GM12878 (cell line): ENCODE measurements around the gene SALL1. TPM values are rescaled to one million over a fixed set of nuclear protein-coding genes. Genes with fewer than 3 reads are reported as not detected.

Experiments used
- ATAC-seq: fragments of 200-7000 bp; cut with Tn5 transposase; 3 replicates; pipeline ENCODE4 v1.9.1; 2020; ENCODE audit warnings: mild to moderate bottlenecking, moderate library complexity
- Bru-seq: library from RNA; stranded (reverse); fragments of 400-500 nt; gene quantifications from one replicate; lab custom pipeline; 2021; lab: Mats Ljungman, UMichigan
- BruChase-seq, 2 experiments: library from RNA; stranded (reverse); fragments of 400-500 nt; gene quantifications; one replicate each; lab custom pipeline; 2021; lab: Mats Ljungman, UMichigan
- BruUV-seq: library from RNA; stranded (reverse); fragments of 400-500 nt; replicated peaks from 2 replicates; lab custom pipeline; 2021; lab: Mats Ljungman, UMichigan
- CTCF ChIA-PET: fragments of 300-600 bp; sonication (Branson Sonifier 250); formaldehyde crosslinking; extraction: SDS; loops from one replicate; lab custom pipeline; 2021; ENCODE audit warnings: inconsistent platforms; lab: Yijun Ruan, JAX
- POLR2A ChIA-PET: fragments of 350-600 bp; formaldehyde crosslinking; extraction: SDS; loops from one replicate; lab custom pipeline; 2021; ENCODE audit warnings: inconsistent platforms; lab: Charles Lee
- RAD21 ChIA-PET: fragments of 300-600 bp; sonication (Branson Sonifier 250); formaldehyde crosslinking; loops from one replicate; lab custom pipeline; 2023; ENCODE audit warnings: antibody characterized with exemption; ENCODE audit not compliant: unreplicated experiment; lab: Charles Lee
- SMC1A ChIA-PET: fragments of 300-600 bp; sonication (Branson Sonifier 250); formaldehyde crosslinking; loops from one replicate; lab custom pipeline; 2023; ENCODE audit not compliant: unreplicated experiment, uncharacterized antibody; lab: Charles Lee
- DNase-seq: peaks from one replicate; pipeline ENCODE4 v3.0.0-alpha.2; 2011; ENCODE audit warnings: low read depth, low spot score
- FAIRE-seq: peaks from 3 replicates; lab custom pipeline; 2011; peaks lifted over from hg19 to GRCh38; lab: Jason Lieb, UNC
- H2AFZ ChIP-seq: 2 replicates; pipeline ENCODE4 v1.6.0; 2011; ENCODE audit warnings: low read depth, low read length, control low read depth; ENCODE audit not compliant: control insufficient read depth
- H3K27ac ChIP-seq: 2 replicates; pipeline ENCODE4 v1.5.1; 2011; ENCODE audit warnings: control low read depth; ENCODE audit not compliant: control insufficient read depth, insufficient read depth
- H3K27me3 ChIP-seq, 2 experiments: replicated peaks in 1 of 2; 2 replicates each; pipeline versions ENCODE4 v1.6.0 to v1.6.1; 2011; ENCODE audit warnings: low read length in 1 of 2; ENCODE audit not compliant: control insufficient read depth in 2 of 2, insufficient read depth in 2 of 2
- H3K36me3 ChIP-seq, 2 experiments: 2 replicates each; pipeline ENCODE4 v1.5.1; 2011; ENCODE audit warnings: low read length in 1 of 2; ENCODE audit not compliant: control insufficient read depth in 2 of 2, insufficient read depth in 2 of 2
- H3K4me1 ChIP-seq: 2 replicates; pipeline ENCODE4 v1.6.1; 2011; ENCODE audit warnings: mild to moderate bottlenecking, low read length, moderate library complexity, mixed read lengths; ENCODE audit not compliant: control insufficient read depth, insufficient read depth
- H3K4me2 ChIP-seq: 2 replicates; pipeline ENCODE4 v1.6.0; 2011; ENCODE audit warnings: control low read depth; ENCODE audit not compliant: control insufficient read depth, insufficient read depth
- H3K4me3 ChIP-seq: fragments of 200-600 bp; sonication (generic); 2 replicates; pipeline ENCODE4 v1.5.1; 2016
- H3K79me2 ChIP-seq: 2 replicates; pipeline ENCODE4 v1.6.0; 2011; ENCODE audit warnings: low read length; ENCODE audit not compliant: control insufficient read depth, insufficient read depth
- H3K9ac ChIP-seq: 2 replicates; pipeline ENCODE4 v1.8.0; 2011; ENCODE audit warnings: low read length, control low read depth, mixed read lengths; ENCODE audit not compliant: control insufficient read depth, insufficient read depth
- H3K9me3 ChIP-seq: replicated peaks from 3 replicates; pipeline ENCODE4 v1.5.1; 2011; ENCODE audit warnings: mild to moderate bottlenecking, low read length; ENCODE audit not compliant: control insufficient read depth, insufficient read depth
- H4K20me1 ChIP-seq: 2 replicates; pipeline ENCODE4 v1.6.0; 2011; ENCODE audit not compliant: control insufficient read depth, insufficient read depth
- ATF2 ChIP-seq: IDR thresholded peaks from 2 replicates; pipeline ENCODE4 v1.6.1; 2012; ENCODE audit warnings: low read length, inconsistent platforms
- BCLAF1 ChIP-seq: fragments of 450-650 bp; IDR thresholded peaks from 2 replicates; pipeline ENCODE4 v1.6.1; 2017; ENCODE audit warnings: antibody characterized with exemption, mild to moderate bottlenecking, moderate library complexity
- BHLHE40 ChIP-seq, 2 experiments: fragments of 450-650 bp in 1 of 2; IDR thresholded peaks; 2 replicates each; pipeline ENCODE4 v1.6.1; 2011 to 2017; ENCODE audit warnings: low read depth in 2 of 2, borderline replicate concordance in 1 of 2, improper control_type of control experiment in 1 of 2, low read length in 1 of 2, mild to moderate bottlenecking in 1 of 2
- FOS ChIP-seq: IDR thresholded peaks from 3 replicates; pipeline ENCODE4 v1.6.1; 2011; ENCODE audit warnings: borderline replicate concordance; ENCODE audit not compliant: insufficient read length; ENCODE audit errors: extremely low read depth
- FOXK2 ChIP-seq: fragments of 450-650 bp; IDR thresholded peaks from 2 replicates; pipeline ENCODE4 v1.6.1; 2017; ENCODE audit warnings: mild to moderate bottlenecking, moderate library complexity
- IRF5 ChIP-seq: fragments of 450-650 bp; IDR thresholded peaks from 2 replicates; pipeline ENCODE4 v1.6.1; 2017; ENCODE audit warnings: borderline replicate concordance
- KDM1A ChIP-seq: fragments of 200-600 bp; sonication (generic); IDR thresholded peaks from 2 replicates; pipeline ENCODE4 v1.6.1; 2016; ENCODE audit warnings: borderline replicate concordance
- NFYA ChIP-seq: IDR thresholded peaks from 2 replicates; pipeline ENCODE4 v1.6.1; 2011; ENCODE audit warnings: low read depth, mild to moderate bottlenecking, low read length, improper control_type of control experiment, borderline replicate concordance
- PAX8 ChIP-seq: fragments of 450-650 bp; IDR thresholded peaks from 2 replicates; pipeline ENCODE4 v1.6.1; 2017; ENCODE audit warnings: mild to moderate bottlenecking, moderate library complexity
- TBL1XR1 ChIP-seq: IDR thresholded peaks from 2 replicates; pipeline ENCODE4 v1.6.1; 2012; ENCODE audit warnings: low read depth, low read length, improper control_type of control experiment
- YY1 ChIP-seq: IDR thresholded peaks from 2 replicates; pipeline ENCODE4 v1.6.1; 2011; ENCODE audit warnings: low read depth, mild to moderate bottlenecking, low read length
- ZNF207 ChIP-seq: fragments of 450-650 bp; IDR thresholded peaks from 2 replicates; pipeline ENCODE4 v1.6.1; 2014; ENCODE audit warnings: antibody characterized with exemption, mild to moderate bottlenecking, borderline replicate concordance
- WGBS: methylation state at CpG from one replicate; pipeline ENCODE4 v1.1.6; 2016; ENCODE audit warnings: low lambda C conversion rate; ENCODE audit not compliant: insufficient replicate concordance, insufficient coverage; ENCODE audit errors: missing lambda C conversion rate; 5-methylcytosine and 5-hydroxymethylcytosine counted together
- in situ Hi-C: fragments of 300-500 bp; cut with MboI; formaldehyde crosslinking; loops from 9 replicates; pipeline ENCODE4 v1.14.3; 2018; ENCODE audit warnings: mixed read lengths
- intact Hi-C: fragments of 100-400 bp; cut with micrococcal nuclease; formaldehyde crosslinking; loops from one replicate; pipeline ENCODE4 v1.14.2; 2022; ENCODE audit not compliant: unreplicated experiment
- long read RNA-seq, 2 experiments: library from polyadenylated mRNA; unstranded; transcript quantifications; one replicate each; pipeline ENCODE4 v2.0.0, GENCODE V29; 2019 to 2020
- polyA minus RNA-seq, 3 experiments: library from RNA; depleted of rRNA, polyadenylated mRNA; stranded (reverse); fragments of >200 nt; gene quantifications; 2 replicates each; pipeline ENCODE4 v1.2.3, GENCODE V29; 2011
- polyA plus RNA-seq, 11 experiments: library from polyadenylated mRNA; depleted of rRNA in 4 of 11; unstranded in 6 of 11; stranded (reverse) in 5 of 11; fragments of >200 nt; fragmentation: Nextera tagmentation in 4 of 11; fragmentation: Illumina TruSeq in 1 of 11; extraction: Ambion mirVana in 4 of 11; extraction: Trizol in 1 of 11; gene quantifications; 1 replicate in 1 of 11; 2 replicates in 10 of 11; pipeline versions ENCODE4 v1.2.1 to v1.2.3, GENCODE V29; 2011 to 2016; ENCODE audit warnings: inconsistent platforms in 2 of 11, missing spikeins in 2 of 11, low read depth in 1 of 11
- total RNA-seq, 4 experiments: library from RNA; depleted of rRNA in 3 of 4; stranded (reverse); fragments of >200 nt in 3 of 4; fragmentation: Illumina TruSeq in 1 of 4; extraction: Trizol in 1 of 4; gene quantifications; 2 replicates each; pipeline versions ENCODE4 v1.2.1 to v1.2.3, GENCODE V29; 2013 to 2021

The SALL1 gene
- total RNA-seq (2013; cell fraction: nucleolus; rRNA removed), result not detected in 2 replicates
- total RNA-seq (2014; rRNA removed) (not detected in 2 replicates), total RNA-seq (2014; rRNA removed; fragmentation: Illumina TruSeq; extraction: Trizol) (not detected in 2 replicates), total RNA-seq (2021) (0.08 TPM in 1 of 2 replicates, not detected in the other), polyA plus RNA-seq (2011; rRNA removed) (0.04 TPM in 2 replicates), polyA plus RNA-seq (2014; fragmentation: Illumina TruSeq; extraction: Trizol) (not detected in 2 replicates), polyA plus RNA-seq (2014; fragmentation: Nextera tagmentation; extraction: Ambion mirVana) (not detected), polyA plus RNA-seq (2014; rRNA removed) (0.01 TPM in 1 of 2 replicates, not detected in the other), polyA plus RNA-seq (2016; fragmentation: Nextera tagmentation; extraction: Ambion mirVana) (under 1 TPM in 1 of 2 experiments, not detected in 1; 0.03 TPM), polyA minus RNA-seq (2011; rRNA and poly(A)+ RNA removed) (0.05 TPM in 1 of 2 replicates, not detected in the other), Bru-seq, nascent RNA (percentile 9 among the genes with signal in this experiment), BruChase-seq, experiment 1, labeled RNA remaining after a 6-hour chase (not detected), BruChase-seq, experiment 2, labeled RNA remaining after a 2-hour chase (not detected)
- not detected for polyA plus RNA-seq (2011; ENCODE audit: low read depth)
- 0.06 and 0.12 TPM in 2 replicates for polyA plus RNA-seq (2011; cell fraction: cytosol; rRNA removed)
- 0.07 TPM in 2 replicates for polyA plus RNA-seq (2011; cell fraction: nucleus; rRNA removed)
- not detected in 2 replicates for polyA plus RNA-seq (2012)
- not detected in 2 replicates for polyA minus RNA-seq (2011; cell fraction: cytosol; rRNA and poly(A)+ RNA removed)
- not detected in 2 replicates for polyA minus RNA-seq (2011; cell fraction: nucleus; rRNA and poly(A)+ RNA removed)
- long read RNA-seq, experiment 1, result 0 reads
- long read RNA-seq, experiment 2, partial matches to known transcripts, result 0 of 1 reads
- long read RNA-seq, experiment 2, other reads (novel, unspliced or antisense), result 1 of 1 reads

DNA sequence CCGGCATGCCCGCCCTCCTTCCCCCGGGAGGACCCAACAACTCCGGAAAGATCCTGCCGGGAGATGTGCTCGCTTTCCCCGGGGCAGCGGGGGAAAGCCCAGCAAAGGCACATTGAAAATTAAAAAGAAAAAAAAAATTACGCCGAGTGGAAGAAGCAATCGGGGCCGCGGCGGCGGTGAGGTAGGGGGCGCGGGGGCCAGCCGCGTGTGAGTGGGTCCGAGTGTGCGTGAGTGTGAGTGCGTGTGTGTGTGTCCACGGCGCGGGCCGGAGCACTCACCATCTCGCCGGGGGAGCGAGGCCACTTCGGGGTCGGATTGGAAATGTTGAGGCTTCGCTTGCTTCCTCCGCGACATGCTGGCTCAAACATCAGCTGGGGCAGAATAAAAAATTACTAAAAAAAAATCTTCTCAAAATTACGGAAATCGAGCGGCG lies at the start of gene SALL1:
SALL1 (minus strand) TSS at position 383 of the 433 bp plus-strand sequence; CDS start at position 354, 29 bp downstream.
- Histone ChIP-seq H3K79me2 (no peaks in the 10 kb centered on the region), H3K4me1 (no peaks in the 10 kb centered on the region), H4K20me1 (no peaks in the 10 kb centered on the region), H3K9me3 (peaks cover 2% of the 10 kb centered on the region; the same call in 1 of the 3 replicates), H3K4me3 (no peak within 1 kb of the TSS), H3K4me2 (no peak within 1 kb of the TSS), H2AFZ (no peak within 1 kb of the TSS), H3K27me3 (peaks cover 3 to 8% of the 10 kb centered on the region in 2 experiments), H3K27ac (no peak within 1 kb of the TSS), H3K9ac (no peak within 1 kb of the TSS), H3K36me3 (no peaks in the 10 kb centered on the region)
- POLR2A ChIA-PET, result no interaction called here
- BruUV-seq, result no TSS peak
- no peak for ATAC-seq
- no peak for DNase-seq
- 71% methylated on average over 15 of the region's 38 CpGs for WGBS
- FAIRE-seq, result no peak
- intact Hi-C loops, result no loop called here
- CTCF ChIA-PET, result interaction anchor here (0.7 kb wide), 1 partner anchor 391 kb away, joined by 3 read pairs; no protein-coding TSS in a partner anchor
- in situ Hi-C loops, result no loop called here
- RAD21 ChIA-PET, result no interaction called here
- SMC1A ChIA-PET, result no interaction called here
- TF ChIP-seq KDM1A (no peak), ATF2 (no peak), FOXK2 (no peak), PAX8 (no peak), ZNF207 (no peak), BCLAF1 (no peak), BHLHE40 (IDR thresholded peaks at IDR 0.05; ENCODE audit: borderline replicate concordance in 1 of 2, low read depth in 2 of 2, low read length in 1 of 2) (no peak), YY1 (no peak), FOS (no peak), TBL1XR1 (no peak), IRF5 (no peak), NFYA (no peak)
